Activated CD4-positive, alpha-beta T cell treated with anti-CD3 and anti-CD28 coated beads, Interleukin-2, amount 10 ng/mL, durations not matched to agents 24 days and 14 days (primary cell): ENCODE measurements around the gene PTPA. TPM values are rescaled to one million over a fixed set of nuclear protein-coding genes. Genes with fewer than 3 reads are reported as not detected.
"Not testable (repeated sequence)": the region's sequence is repeated elsewhere in the genome, so short reads cannot be mapped to it uniquely, and the experiment has no call there.

Experiments used
- DNase-seq: peaks from one replicate; pipeline ENCODE4 v3.0.0; 2022
- H3K27ac Mint-ChIP-seq: one replicate; pipeline ENCODE4 v1.8.0; 2022; ENCODE audit warnings: mild to moderate bottlenecking, mixed read lengths
- H3K27me3 Mint-ChIP-seq: one replicate; pipeline ENCODE4 v1.8.0; 2022; ENCODE audit warnings: mixed read lengths
- H3K36me3 Mint-ChIP-seq: one replicate; pipeline ENCODE4 v1.8.0; 2022; ENCODE audit warnings: low read depth, mild to moderate bottlenecking, mixed read lengths
- H3K4me1 Mint-ChIP-seq: one replicate; pipeline ENCODE4 v1.8.0; 2021; ENCODE audit warnings: mixed read lengths
- H3K4me3 Mint-ChIP-seq: one replicate; pipeline ENCODE4 v1.8.0; 2022; ENCODE audit warnings: mild to moderate bottlenecking, moderate library complexity, mixed read lengths
- H3K9me3 Mint-ChIP-seq: one replicate; pipeline ENCODE4 v1.8.0; 2021; ENCODE audit warnings: mixed read lengths
- intact Hi-C: fragments of 100-400 bp; cut with micrococcal nuclease; formaldehyde crosslinking; loops from one replicate; pipeline ENCODE4 v1.15.1; 2023
- total RNA-seq: library from RNA; stranded (reverse); gene quantifications from 2 replicates; pipeline ENCODE4 v1.2.3, GENCODE V29; 2022

PTPA gene
- total RNA-seq, 1 donor from 2014 or later, result 107 TPM

DNA sequence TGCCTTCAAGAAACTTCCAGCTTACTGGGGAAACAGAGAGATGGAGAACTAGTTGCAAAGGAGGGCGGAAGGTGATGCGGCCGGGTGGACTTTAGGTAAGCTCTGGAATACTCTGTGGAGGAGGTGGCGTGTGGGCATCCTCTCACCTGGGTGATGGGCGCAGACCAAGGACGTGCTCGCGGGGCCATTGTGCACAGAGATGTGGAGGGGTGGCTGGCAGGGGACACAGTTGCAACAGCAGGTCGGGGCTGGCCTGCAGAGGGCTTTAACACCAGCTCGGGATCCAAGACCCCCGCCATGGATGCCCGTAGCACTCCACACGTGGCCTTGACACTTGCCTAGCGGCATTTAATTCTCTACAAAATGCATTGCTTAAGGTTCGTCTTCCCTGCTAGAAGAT is 40.3 kb downstream of the PTPA start:
- intact Hi-C loops, result no loop called here
- Mint-ChIP-seq H3K4me1 (peaks cover 7% of the 10 kb centered on the region), H3K36me3 (peaks cover 14% of the 10 kb centered on the region), H3K4me3 (no peak overlapping the region), H3K9me3 (no peaks in the 10 kb centered on the region), H3K27me3 (no peaks in the 10 kb centered on the region), H3K27ac (peak overlapping the region; percentile 60)
- no peak for DNase-seq

- DNase-seq, result no peak
- intact Hi-C loops, result no loop called here
- H3K9me3 Mint-ChIP-seq, result no peaks in the 10 kb centered on the region
- H3K36me3 Mint-ChIP-seq, result peaks cover 10% of the 10 kb centered on the region
- H3K27me3 Mint-ChIP-seq, result no peaks in the 10 kb centered on the region
- H3K27ac Mint-ChIP-seq, result no peak overlapping the region
- no peak overlapping the region for H3K4me3 Mint-ChIP-seq
- peaks cover 2% of the 10 kb centered on the region for H3K4me1 Mint-ChIP-seq
Observed at GRCh38 chr9:129154866-129155477, 43.8 kb downstream of the PTPA start.

GRCh38 chr9:129156163-129156562 is 44.9 kb downstream of the PTPA start:
- Mint-ChIP-seq H3K4me3 (no peak overlapping the region), H3K27me3 (no peaks in the 10 kb centered on the region), H3K4me1 (peaks cover 2% of the 10 kb centered on the region), H3K27ac (no peak overlapping the region), H3K9me3 (no peaks in the 10 kb centered on the region), H3K36me3 (peaks cover 6% of the 10 kb centered on the region)
- intact Hi-C loops, result no loop called here
- no peak for DNase-seq

GRCh38 chr9:129160712-129161533 is 49.7 kb downstream of the PTPA start:
- no peaks in the 10 kb centered on the region for H3K27me3 Mint-ChIP-seq
- no peaks in the 10 kb centered on the region for H3K4me1 Mint-ChIP-seq
- H3K4me3 Mint-ChIP-seq, result no peak overlapping the region
- no peak for DNase-seq
- no peak overlapping the region for H3K27ac Mint-ChIP-seq
- no peaks in the 10 kb centered on the region for H3K36me3 Mint-ChIP-seq
- intact Hi-C loops, result no loop called here
- no peaks in the 10 kb centered on the region for H3K9me3 Mint-ChIP-seq

- no peaks in the 10 kb centered on the region for H3K9me3 Mint-ChIP-seq
- intact Hi-C loops, result no loop called here
- no peak for DNase-seq
- no peaks in the 10 kb centered on the region for H3K27me3 Mint-ChIP-seq
- no peak overlapping the region for H3K27ac Mint-ChIP-seq
- no peaks in the 10 kb centered on the region for H3K36me3 Mint-ChIP-seq
- no peak overlapping the region for H3K4me3 Mint-ChIP-seq
- no peaks in the 10 kb centered on the region for H3K4me1 Mint-ChIP-seq
Observed at GRCh38 chr9:129161534-129161837, 50.3 kb downstream of the PTPA start.

DNA sequence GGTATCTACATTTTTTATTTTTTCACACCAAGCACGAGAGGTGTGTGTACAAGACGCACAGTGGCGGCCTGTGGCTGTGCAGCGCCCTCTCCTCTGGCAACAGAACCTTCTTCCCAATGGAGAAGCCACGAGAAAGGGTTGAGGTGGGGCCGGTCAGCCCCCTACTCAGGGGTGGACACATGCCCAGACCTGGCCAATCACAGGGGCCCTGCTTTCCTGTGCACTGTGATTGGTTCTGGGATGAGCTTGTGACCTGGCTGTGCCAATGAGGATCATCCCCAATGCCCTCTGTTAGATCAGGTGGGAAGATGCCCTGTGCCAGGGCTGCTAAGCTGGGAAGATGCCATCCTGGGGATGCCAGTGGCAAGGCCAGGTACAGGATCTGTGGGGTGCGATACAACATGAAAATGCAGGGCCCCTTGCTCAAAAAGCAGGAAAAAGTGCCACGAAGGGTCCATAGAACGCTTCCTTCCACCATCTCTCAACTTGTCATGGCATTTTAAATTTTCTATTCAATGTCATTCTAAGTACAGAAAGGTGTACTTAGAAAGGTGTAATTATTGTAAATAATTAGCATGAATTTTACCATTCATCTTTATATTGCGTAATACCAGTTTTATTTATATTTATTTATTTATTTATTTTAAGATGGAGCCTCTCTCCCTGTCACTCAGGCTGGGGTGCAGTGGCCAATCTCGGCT is 51.4 kb downstream of the PTPA start:
- H3K4me3 Mint-ChIP-seq, result no peak overlapping the region
- no peaks in the 10 kb centered on the region for H3K9me3 Mint-ChIP-seq
- H3K4me1 Mint-ChIP-seq, result peaks cover 8% of the 10 kb centered on the region
- no peaks in the 10 kb centered on the region for H3K36me3 Mint-ChIP-seq
- intact Hi-C loops, result no loop called here
- DNase-seq, result no peak
- H3K27ac Mint-ChIP-seq, result no peak overlapping the region
- H3K27me3 Mint-ChIP-seq, result no peaks in the 10 kb centered on the region

- DNase-seq, H3K4me3 Mint-ChIP-seq, H3K27ac Mint-ChIP-seq, intact Hi-C loops, H3K36me3 Mint-ChIP-seq, H3K27me3 Mint-ChIP-seq, H3K9me3 Mint-ChIP-seq: not testable (repeated sequence)
- peaks cover 13% of the 10 kb centered on the region for H3K4me1 Mint-ChIP-seq
Observed at GRCh38 chr9:129163198-129163670, 52.0 kb downstream of the PTPA start.

GRCh38 chr9:129163753-129164152 is 52.5 kb downstream of the PTPA start:
- Mint-ChIP-seq H3K9me3 (no peaks in the 10 kb centered on the region), H3K27ac (no peak overlapping the region), H3K27me3 (no peaks in the 10 kb centered on the region), H3K4me1 (peaks cover 13% of the 10 kb centered on the region), H3K4me3 (no peak overlapping the region), H3K36me3 (no peaks in the 10 kb centered on the region)
- DNase-seq, result no peak
- intact Hi-C loops, result no loop called here

- H3K27ac Mint-ChIP-seq, result no peak overlapping the region
- no peak for DNase-seq
- peaks cover 13% of the 10 kb centered on the region for H3K4me1 Mint-ChIP-seq
- no peak overlapping the region for H3K4me3 Mint-ChIP-seq
- no peaks in the 10 kb centered on the region for H3K9me3 Mint-ChIP-seq
- H3K27me3 Mint-ChIP-seq, result no peaks in the 10 kb centered on the region
- intact Hi-C loops, result no loop called here
- H3K36me3 Mint-ChIP-seq, result no peaks in the 10 kb centered on the region
Observed at GRCh38 chr9:129164246-129164930, 53.2 kb downstream of the PTPA start.

DNA sequence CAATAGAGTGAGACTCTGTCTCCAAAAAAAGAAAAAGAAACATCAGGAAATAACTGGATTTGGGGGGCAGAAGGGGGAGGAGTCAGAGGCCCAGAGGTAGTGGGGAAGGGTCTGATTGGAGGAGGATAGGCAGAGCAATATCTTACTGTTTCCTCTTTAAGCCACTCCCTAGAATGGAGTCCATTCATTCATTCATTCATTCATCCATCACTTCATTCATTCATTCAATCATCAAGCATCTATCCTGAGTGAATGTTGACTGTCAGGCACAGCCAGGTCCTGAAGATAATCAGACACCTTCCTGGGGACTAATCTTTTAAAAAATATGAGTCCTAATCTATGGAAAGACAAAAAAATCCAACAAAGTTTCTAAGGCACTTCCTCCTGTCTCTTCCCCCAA is 54.0 kb downstream of the PTPA start:
- no peaks in the 10 kb centered on the region for H3K36me3 Mint-ChIP-seq
- H3K27ac Mint-ChIP-seq, result no peak overlapping the region
- DNase-seq, result no peak
- no peak overlapping the region for H3K4me3 Mint-ChIP-seq
- intact Hi-C loops, result no loop called here
- H3K4me1 Mint-ChIP-seq, result peaks cover 14% of the 10 kb centered on the region
- no peaks in the 10 kb centered on the region for H3K27me3 Mint-ChIP-seq
- no peaks in the 10 kb centered on the region for H3K9me3 Mint-ChIP-seq

- H3K4me3 Mint-ChIP-seq, result peak overlapping the region; percentile 72
- H3K27me3 Mint-ChIP-seq, result peaks cover 2% of the 10 kb centered on the region
- H3K36me3 Mint-ChIP-seq, result no peaks in the 10 kb centered on the region
- no peaks in the 10 kb centered on the region for H3K9me3 Mint-ChIP-seq
- peak; percentile 72 for DNase-seq
- intact Hi-C loops, result no loop called here
- peaks cover 21% of the 10 kb centered on the region for H3K4me1 Mint-ChIP-seq
- H3K27ac Mint-ChIP-seq, result peak overlapping the region; percentile 75
Observed at GRCh38 chr9:129166623-129167557, 55.7 kb downstream of the PTPA start.

DNA sequence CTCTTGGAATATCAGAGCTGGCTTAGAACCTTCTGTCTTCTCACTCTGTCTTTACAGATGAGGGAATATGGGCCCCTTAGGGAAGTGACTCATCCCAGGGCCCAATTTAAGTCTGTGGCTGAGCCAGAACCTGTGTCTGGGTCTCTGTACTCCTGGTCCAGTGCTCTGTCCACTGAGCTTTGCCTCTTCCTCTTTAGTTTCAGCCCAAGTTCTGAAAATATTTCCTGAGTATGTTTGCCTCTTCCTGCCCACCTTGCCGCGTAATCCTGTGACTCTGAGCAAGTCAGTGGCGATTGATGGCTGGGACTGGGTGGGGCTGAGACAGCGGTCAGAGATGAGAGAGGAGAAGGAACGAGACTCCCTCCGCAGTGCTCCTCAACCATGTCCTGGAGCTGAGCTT is 59.0 kb downstream of the PTPA start:
- no peaks in the 10 kb centered on the region for H3K9me3 Mint-ChIP-seq
- H3K4me3 Mint-ChIP-seq, result no peak overlapping the region
- no peak overlapping the region for H3K27ac Mint-ChIP-seq
- no peak for DNase-seq
- intact Hi-C loops, result no loop called here
- H3K36me3 Mint-ChIP-seq, result no peaks in the 10 kb centered on the region
- H3K4me1 Mint-ChIP-seq, result peaks cover 24% of the 10 kb centered on the region
- peaks cover 15% of the 10 kb centered on the region for H3K27me3 Mint-ChIP-seq
